SK-N-SH (cell line): ENCODE results near the gene TRIM66.

Source experiments
- CTCF ChIP-seq: fragments of 200-600 bp; sonication (generic); IDR thresholded peaks from 2 replicates; pipeline ENCODE4 v1.6.1; 2017; ENCODE audit warnings: antibody characterized with exemption, mild to moderate bottlenecking, moderate library complexity
- EP300 ChIP-seq, 2 experiments: IDR thresholded peaks; 2 replicates each; pipeline versions ENCODE4 v1.4.0 to v1.6.1; 2012; ENCODE audit warnings: borderline replicate concordance in 1 of 2, low read depth in 1 of 2, low read length in 1 of 2
- REST ChIP-seq: IDR thresholded peaks from 2 replicates; pipeline ENCODE4 v1.6.1; 2012; ENCODE audit warnings: mild to moderate bottlenecking, low read depth, low read length, moderate library complexity

DNA sequence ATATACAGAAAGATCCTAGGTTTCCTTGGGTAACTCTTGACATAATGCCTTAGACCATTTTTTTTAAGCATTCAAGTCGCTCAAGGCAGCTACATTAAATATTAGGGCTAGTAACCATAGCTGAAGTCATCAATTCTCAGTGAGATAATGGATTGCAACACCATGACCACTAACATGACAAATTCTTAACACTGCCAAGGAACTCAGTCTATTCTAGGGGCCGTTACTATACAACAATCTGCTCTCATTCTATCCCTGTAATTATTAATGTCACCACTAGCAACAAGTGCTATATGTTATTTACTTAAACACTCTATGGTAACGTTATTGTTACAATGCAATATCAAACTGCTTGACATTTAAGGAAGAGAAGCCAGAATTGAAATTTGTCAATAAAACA, 85.3 kb downstream of the TRIM66 start:
- no peak for TF ChIP-seq EP300 (IDR thresholded peaks at IDR 0.05; ENCODE audit: borderline replicate concordance in 1 of 2, low read depth in 1 of 2, low read length in 1 of 2)
- no peak for TF ChIP-seq CTCF
- TF ChIP-seq REST, result no peak
